Measurements from ENCODE around the gene SRSF8.
A peak's percentile ranks its signal among the peaks of the same experiment; 100 is the strongest.

SRSF8 gene

GRCh38 chr11:95097209-95097608 is 30.5 kb downstream of the SRSF8 start:
- Histone ChIP-seq H3K4me3 (ENCODE audit: low read length) (no peak overlapping the region), H3K4me2 (ENCODE audit: low read length) (peak overlapping the region; percentile 66; the same call in 1 of the 2 replicates), H3K27ac (ENCODE audit: low read depth, low read length) (no peak overlapping the region; the same call in 1 of the 2 replicates), H3K4me1 (ENCODE audit: control insufficient read depth, low read length) (peaks cover 67% of the 10 kb centered on the region), H3K27me3 (ENCODE audit: control insufficient read depth, low read length) (no peaks in the 10 kb centered on the region), H3K9me2 (replicated peaks; ENCODE audit: control insufficient read depth, low read length) (no peaks in the 10 kb centered on the region), H4K20me1 (ENCODE audit: control insufficient read depth, insufficient read depth, low read depth, low read length) (no peaks in the 10 kb centered on the region), H3K79me2 (ENCODE audit: control insufficient read depth, low read length) (peaks cover 23% of the 10 kb centered on the region), H3K36me3 (ENCODE audit: control insufficient read depth, low read length) (peaks cover 15% of the 10 kb centered on the region), H3K9me3 (ENCODE audit: control insufficient read depth, insufficient read depth, low read length) (peaks cover 9% of the 10 kb centered on the region; the same call in 1 of the 2 replicates), H3F3A (ENCODE audit: control insufficient read depth, insufficient read depth) (peaks cover 22% of the 10 kb centered on the region)
- TF ChIP-seq EZH2phosphoT487 (IDR thresholded peaks at IDR 0.05; ENCODE audit: borderline replicate concordance, low read length) (no peak), CTCF (IDR thresholded peaks at IDR 0.05; ENCODE audit: low read depth, low read length, poor library complexity, severe bottlenecking) (no peak)

- Histone ChIP-seq H3K4me3 (ENCODE audit: low read length) (no peak overlapping the region), H3K27ac (ENCODE audit: low read depth, low read length) (no peak overlapping the region), H3K9me3 (ENCODE audit: control insufficient read depth, insufficient read depth, low read length) (peaks cover 9% of the 10 kb centered on the region; the same call in 1 of the 2 replicates), H3K27me3 (ENCODE audit: control insufficient read depth, low read length) (no peaks in the 10 kb centered on the region), H3K36me3 (ENCODE audit: control insufficient read depth, low read length) (peaks cover 15% of the 10 kb centered on the region), H3K79me2 (ENCODE audit: control insufficient read depth, low read length) (peaks cover 18% of the 10 kb centered on the region), H3K4me2 (ENCODE audit: low read length) (no peak overlapping the region), H3K4me1 (ENCODE audit: control insufficient read depth, low read length) (peaks cover 51% of the 10 kb centered on the region), H4K20me1 (ENCODE audit: control insufficient read depth, insufficient read depth, low read depth, low read length) (no peaks in the 10 kb centered on the region), H3K9me2 (replicated peaks; ENCODE audit: control insufficient read depth, low read length) (no peaks in the 10 kb centered on the region), H3F3A (ENCODE audit: control insufficient read depth, insufficient read depth) (peaks cover 22% of the 10 kb centered on the region)
- no peak for TF ChIP-seq CTCF (IDR thresholded peaks at IDR 0.05; ENCODE audit: low read depth, low read length, poor library complexity, severe bottlenecking)
- TF ChIP-seq EZH2phosphoT487 (IDR thresholded peaks at IDR 0.05; ENCODE audit: borderline replicate concordance, low read length): no peak
Measured at GRCh38 chr11:95098826-95099225, 32.1 kb downstream of the SRSF8 start.

- Histone ChIP-seq H3K27me3 (ENCODE audit: control insufficient read depth, low read length) (no peaks in the 10 kb centered on the region), H3K9me2 (replicated peaks; ENCODE audit: control insufficient read depth, low read length) (no peaks in the 10 kb centered on the region), H3K36me3 (ENCODE audit: control insufficient read depth, low read length) (peaks cover 6% of the 10 kb centered on the region), H3K4me3 (ENCODE audit: low read length) (no peak overlapping the region), H3K27ac (ENCODE audit: low read depth, low read length) (no peak overlapping the region), H3K79me2 (ENCODE audit: control insufficient read depth, low read length) (peaks cover 9% of the 10 kb centered on the region), H3K4me1 (ENCODE audit: control insufficient read depth, low read length) (peaks cover 37% of the 10 kb centered on the region), H3F3A (ENCODE audit: control insufficient read depth, insufficient read depth) (peaks cover 22% of the 10 kb centered on the region), H4K20me1 (ENCODE audit: control insufficient read depth, insufficient read depth, low read depth, low read length) (no peaks in the 10 kb centered on the region), H3K4me2 (ENCODE audit: low read length) (no peak overlapping the region), H3K9me3 (ENCODE audit: control insufficient read depth, insufficient read depth, low read length) (peaks cover 6% of the 10 kb centered on the region; the same call in 1 of the 2 replicates)
- TF ChIP-seq CTCF (IDR thresholded peaks at IDR 0.05; ENCODE audit: low read depth, low read length, poor library complexity, severe bottlenecking) (no peak), EZH2phosphoT487 (IDR thresholded peaks at IDR 0.05; ENCODE audit: borderline replicate concordance, low read length) (no peak)
Measured at GRCh38 chr11:95100191-95100648, 33.5 kb downstream of the SRSF8 start.

Measured in DOHH2 (cell line).